DMS53 (cell line): Measurements from ENCODE around the gene ARHGEF10L.
A peak's percentile ranks its signal among the peaks of the same experiment; 100 is the strongest.

Experiments
- DNase-seq: peaks from one replicate; lab custom pipeline; 2025; lab: John Stamatoyannopoulos, UW

Gene ARHGEF10L

DNA sequence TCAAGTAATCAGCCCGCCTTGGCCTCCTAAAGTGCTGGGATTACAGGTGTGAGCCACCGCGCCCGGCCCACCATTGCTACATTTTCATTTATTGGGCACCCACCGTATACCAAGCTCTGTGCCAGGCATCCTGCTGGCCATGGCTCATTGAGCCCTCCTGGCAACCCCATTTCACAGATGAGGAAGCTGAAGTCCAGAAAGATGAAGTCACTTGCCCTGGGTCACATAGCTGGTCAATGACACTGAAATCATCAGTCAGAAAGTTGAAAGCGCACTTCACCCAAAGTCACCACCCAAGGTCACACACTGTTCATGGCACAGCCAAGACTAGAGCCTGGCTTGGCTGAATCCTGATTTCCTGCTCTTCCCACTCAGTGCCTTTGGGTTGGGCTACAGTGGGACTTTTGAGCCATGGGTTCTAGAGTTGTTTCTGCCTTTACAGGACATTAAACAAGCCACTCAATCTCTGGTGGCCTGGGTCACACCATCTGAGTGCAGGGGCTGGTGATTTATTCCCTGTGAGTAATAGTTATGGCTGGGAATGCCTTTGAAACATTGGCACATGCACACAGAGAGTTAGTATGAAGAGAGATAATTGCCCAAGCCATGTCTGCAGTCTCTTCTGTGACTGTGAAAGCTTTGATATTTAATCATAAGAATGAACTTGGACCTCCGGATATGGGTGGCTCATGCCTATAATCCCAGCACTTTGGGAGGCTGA lies 16.0 kb upstream of the ARHGEF10L start:
- DNase-seq = no peak

DNA sequence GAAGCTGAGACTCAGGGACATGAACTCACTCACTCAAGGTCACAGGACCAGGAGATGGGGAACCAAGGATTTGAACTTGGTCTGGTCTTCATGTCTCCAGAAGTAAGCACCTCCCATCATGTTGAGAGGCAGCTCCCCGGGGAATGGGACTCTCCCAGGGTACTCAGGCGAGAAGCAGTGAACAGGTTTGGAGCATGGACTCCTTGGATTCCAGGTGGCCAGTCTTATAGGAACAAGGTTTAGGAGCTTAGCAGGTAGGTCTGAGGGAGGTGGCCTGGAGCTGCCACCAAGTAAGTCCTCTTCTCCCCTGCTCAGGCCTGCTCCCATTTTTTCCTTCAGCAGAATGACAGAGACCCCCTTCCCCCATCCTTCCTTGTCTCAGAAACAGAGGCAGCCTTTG lies 14.9 kb upstream of the ARHGEF10L start:
- DNase-seq = no peak

DNA sequence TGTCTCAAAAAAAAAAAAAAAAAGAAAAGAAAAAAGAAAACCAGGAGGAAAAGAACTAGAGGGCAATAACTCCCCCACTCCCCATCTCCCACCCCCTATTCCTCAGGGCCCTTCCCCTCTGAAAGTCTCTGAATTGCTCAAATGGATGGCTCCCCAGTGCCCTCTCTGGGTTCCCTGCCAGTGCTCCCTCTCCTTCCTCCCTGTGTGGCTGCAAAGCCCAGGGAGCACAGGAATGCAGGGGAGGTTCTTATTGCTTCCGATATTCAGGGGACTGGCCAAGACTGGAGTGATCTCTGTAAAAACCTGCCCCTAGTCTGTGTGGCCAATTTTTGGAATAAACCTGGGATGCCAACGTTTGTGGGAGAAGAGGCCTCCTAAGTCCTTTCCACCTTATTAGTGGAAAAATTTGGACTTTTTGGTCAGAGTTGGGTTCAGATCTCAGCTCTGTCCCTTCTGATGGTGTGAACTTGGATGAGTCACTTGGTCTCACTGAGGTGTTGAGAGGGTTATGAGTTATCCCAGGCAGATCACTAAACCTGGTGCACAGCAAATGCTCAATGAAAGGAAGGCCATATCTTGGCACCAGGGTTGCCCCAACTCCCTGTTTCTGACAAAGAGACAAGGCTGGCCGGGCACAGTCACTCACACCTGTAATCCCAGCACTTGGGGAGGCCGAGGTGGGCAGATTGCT lies 13.4 kb upstream of the ARHGEF10L start:
- no peak for DNase-seq

DNA sequence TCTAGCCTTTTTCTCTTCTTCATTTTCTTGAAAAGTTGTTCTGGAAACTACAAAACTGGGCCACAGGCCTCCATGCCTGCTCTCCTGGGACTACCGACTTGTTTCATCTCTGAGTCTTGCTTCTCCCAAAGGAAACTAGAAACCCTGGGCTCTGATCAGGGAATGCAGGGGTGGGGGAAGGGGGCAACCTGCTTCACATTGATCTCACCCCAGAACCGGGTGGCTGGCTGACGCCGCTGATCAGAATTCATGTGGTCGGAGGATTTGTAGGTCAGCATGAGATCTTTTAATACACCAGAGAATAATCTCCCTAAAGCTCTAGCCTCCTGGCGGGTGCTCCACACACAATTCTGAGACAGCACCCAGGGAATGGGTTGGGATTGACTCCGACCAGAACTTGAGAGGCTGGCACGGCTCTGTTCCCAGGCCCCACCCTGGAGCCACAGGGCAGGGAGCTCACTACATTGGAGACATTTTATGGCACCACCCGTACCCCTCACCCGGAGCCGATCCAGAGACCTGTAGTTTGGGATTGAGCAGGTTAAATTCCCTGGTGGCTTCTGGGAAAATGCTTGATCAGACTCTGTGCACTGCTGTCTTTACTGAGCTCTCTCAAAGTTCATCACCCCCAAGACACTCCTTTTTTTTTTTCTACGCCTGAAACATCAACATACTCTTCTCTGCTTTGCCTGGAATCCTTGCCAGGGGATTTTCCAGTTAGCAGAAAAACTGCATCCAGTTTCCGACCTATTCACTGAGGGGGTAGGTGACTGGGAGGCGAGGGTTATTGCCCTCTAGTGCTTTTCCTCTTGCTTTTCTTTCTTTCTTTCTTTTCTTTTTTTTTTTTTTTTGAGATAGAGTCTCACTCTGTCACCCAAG lies 12.2 kb upstream of the ARHGEF10L start:
- DNase-seq = no peak

DNA sequence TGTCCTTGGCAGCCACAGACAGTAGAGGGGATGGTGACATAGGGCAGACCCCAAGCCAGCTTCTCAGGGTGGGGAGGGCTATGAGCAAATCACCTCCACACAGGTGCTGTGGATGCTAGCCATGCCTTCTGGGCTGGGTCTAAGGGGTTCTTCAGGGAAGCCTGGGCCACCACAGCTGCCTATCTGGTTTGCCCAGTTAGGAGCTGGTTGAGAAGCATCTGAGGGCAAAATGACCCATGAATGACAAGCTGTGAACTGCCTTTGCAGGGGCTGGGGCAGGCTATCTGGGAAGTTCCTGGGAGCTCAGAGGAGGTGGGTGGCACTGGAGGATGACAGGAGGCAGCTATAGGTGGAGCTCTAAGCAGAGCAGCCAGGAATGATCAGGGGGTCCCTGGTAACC lies 10.1 kb upstream of the ARHGEF10L start:
- peak; percentile 28 for DNase-seq

DNA sequence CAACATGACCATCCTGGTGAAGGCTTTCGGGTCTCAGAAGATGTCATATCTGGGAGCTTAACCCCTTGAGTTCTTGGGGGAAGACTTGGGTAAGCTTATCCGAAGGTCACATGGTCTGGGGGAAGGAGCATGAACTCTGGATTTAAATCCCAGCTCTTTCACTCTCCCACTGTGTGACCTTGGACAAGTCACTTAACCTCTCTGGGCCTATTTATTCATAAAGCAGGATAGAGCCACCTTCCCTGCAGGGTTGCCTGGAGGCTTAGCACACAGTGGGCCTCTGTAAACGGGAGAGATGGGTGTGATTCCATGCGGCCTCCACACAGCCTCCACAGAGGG lies 8.2 kb upstream of the ARHGEF10L start:
- no peak for DNase-seq

DNA sequence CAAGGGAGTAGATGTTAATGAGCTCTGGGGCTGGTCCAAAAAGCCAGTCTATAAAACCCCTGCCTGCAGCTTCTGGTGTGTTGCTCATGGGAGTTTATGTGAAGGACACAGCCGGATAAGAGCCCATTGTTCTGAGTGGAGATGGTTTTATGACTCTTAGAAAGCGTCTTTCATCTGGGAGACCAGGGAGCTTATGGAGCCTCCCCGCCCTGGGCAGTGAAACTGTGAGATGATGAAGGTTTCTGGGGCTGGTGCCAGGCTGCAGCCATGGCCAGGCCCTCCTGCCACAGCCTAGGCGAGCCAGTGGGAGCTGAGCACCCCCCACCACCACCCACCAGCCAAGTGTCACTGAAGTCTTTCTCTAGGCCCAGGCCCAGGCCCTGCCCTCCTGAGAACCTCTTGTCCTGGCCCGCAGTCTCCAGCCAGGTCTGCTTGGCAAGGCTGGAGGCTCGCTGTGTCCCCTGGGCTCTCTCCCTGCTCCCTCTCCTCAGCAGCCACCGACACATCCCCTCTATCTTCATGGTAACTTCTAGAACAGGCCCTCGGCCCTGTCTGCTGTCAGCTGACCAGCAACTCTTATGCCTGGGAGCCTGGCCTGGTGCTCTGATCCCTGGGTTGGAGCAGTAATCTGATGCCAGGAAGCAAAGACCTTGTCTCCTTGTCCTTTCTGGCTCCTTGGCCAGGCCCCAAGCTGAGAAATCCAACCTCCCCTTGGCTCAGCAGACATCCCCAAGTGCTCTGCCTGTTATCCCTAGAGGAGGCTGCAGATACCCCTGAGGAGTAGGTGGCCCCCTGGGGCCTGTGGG lies 7.6 kb upstream of the ARHGEF10L start:
- DNase-seq = peak; percentile 21

DNA sequence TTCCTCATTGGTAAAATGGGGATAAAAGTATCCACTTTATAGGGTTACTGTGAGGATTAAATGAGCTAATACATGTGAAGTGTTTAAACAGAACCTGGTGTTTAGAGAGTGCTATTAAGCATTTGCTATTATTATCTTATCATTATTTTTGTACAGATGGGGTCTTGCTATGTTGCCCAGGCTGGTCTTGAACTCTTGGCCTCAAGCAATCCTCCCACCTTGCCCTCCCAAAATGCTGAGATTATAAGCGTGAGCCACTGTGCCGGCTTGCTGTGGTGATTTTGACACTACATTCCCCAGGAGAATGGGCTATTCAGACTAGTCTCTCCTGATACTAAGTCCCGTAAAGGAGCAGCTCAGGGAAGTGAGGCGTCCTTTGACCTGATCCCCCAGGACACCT lies 6.3 kb upstream of the ARHGEF10L start:
- DNase-seq = no peak

DNA sequence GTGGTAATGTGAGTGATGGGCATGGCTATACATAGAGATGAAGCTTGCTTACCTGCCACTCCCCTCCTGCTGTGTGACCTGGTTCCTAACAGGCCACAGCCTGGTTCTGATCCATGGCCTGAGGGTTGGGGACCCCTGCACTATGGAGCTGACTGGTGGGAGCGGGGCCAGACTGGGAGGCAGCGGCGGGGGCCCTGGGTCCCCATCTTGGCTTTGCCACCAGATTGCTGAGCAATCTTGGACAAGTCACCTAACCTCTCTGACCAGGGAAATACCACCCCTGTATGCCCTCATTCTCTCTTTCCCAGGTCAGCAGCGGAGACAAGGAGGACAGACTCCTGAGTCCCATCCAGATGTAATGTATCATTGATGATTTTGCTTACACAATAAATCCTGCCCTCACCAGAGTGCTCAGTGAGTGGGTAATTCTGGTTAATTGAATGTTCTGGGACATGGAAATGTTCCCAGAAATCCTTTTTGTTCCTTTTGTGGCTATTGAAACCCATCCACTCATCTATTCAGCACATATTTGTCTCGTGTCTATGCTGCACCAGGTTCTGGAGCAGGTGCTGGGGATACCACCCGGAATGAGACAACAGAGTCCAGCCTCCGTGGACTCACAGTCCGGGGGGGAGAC lies 4.1 kb upstream of the ARHGEF10L start:
- DNase-seq = no peak

DNA sequence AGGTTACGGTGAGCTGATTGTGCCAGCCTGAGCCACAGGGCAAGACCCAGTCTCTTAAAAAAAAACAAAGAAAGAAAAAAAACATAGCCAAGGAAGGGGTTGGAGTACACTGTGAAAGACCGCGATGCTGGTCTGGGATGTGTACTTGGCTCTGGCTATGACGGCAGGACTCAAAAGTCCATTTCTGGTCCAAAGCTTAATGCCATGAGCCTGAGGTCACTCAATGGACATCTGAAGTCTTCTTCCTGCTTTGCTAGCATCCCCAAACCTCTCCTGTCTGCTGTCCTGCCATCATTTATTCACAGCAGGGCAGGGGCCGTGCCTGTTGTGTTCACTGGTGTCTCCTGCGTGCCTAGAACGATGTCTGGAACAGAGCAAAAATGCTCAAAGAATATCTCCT lies 1.5 kb upstream of the ARHGEF10L start:
- DNase-seq = peak; percentile 46

DNA sequence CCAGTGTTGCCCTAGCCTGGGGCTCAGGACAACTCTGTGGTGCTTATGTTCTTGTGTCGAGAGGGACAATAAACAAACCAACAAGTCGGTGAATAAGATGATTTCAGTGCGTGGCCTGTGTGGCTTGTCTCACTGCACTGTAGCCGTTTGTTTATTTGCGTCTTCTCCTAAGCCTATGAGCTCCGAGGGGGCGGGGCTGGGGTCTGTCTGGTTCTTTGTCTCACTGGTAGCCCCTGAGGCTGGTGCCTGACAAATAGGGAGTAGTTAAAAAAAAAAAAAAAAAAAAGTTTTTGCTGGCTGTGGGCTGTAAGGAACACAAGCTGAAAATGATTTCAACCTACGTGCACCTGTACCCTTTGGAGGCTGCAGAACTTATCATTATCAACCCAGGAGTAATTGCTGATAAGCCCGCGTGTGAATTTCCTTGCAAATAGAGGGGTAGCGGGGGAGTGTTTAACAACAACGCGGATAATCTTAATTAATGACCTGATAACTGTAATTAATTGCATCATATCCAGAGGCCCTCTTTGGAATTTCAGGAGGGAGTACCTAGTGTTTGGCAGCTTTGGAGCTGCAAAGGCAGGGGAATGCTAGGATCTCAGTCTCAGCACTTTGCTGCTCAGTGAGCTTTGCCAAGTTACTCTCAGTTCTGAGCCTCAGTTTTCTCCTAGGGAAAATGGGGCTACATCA lies 925 bp upstream of the ARHGEF10L start:
- DNase-seq = peak; percentile 46

DNA sequence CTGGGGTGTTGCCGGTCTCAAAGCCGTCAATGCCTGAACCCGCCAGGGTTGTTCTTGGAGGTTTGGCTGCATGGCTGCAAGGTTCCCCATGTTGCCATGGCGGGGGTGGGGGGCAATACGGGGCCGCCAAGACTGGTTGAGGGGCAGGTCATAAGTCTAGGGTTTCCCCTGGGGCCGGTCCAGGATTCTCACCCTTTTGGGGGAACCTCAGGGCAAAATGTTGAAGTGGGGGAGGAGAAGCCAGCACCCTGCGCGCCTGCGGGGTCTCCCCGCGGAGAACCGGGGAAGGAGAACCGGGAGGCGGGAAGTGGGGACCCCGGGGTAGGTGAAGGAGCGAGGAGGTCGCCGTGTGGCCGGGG lies 401 bp upstream of the ARHGEF10L start:
- no peak for DNase-seq

DNA sequence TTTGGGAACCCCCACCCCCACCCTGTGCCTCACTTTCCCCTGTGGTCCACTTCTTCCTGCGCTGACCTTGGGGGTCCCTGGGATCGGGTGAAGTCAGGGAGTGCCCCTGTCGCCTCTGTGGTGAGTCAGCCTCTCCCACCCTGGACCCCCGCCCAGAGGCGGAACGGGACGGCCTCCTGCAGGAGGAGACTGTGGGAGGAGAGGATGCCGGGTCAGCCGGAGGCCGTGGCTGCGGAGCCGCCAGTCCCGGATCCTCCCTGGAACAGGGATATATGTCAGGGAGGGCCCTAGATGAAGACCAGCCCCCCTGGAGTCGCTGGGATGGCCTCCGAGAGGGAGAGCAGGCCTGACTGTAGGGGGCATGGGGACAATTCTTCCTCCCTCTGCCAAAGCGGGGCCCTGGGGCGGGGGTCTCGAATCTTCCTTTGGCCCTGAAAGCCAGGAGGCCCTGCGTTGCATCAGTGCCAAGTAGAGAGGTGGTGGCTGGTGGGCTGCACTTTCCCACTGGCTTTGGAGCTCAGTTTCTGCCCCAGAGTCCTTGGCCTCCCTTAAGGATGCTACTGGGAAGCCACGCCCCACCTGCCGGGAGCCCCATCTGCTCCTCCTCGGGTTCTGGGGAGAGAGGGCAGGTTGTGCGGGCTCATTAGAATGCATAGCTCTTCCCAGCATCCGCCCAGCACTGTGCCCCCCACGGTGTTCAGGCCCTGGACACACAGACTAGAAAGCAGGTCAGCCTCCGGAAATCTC lies 930 bp downstream of the ARHGEF10L start:
- DNase-seq = peak; percentile 61

DNA sequence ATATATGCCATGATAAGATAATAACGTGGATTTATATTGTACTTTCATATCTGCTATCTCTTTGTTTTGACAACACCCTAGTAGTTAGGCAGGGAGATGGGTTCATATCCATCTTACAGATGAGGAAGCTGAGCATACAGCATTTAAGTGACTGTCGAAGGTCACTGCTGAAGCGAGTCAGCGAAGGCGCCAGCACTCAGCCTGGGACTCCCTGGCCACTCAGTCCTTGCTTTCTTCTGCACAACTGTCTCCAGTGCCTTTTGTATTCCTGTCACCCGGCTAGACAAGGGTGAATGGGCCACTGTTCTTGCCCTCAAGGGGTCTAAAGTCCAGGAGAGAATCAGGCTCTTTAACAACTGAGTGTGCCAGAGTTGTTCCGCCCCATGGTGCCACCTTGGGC lies 3.1 kb downstream of the ARHGEF10L start:
- no peak for DNase-seq

DNA sequence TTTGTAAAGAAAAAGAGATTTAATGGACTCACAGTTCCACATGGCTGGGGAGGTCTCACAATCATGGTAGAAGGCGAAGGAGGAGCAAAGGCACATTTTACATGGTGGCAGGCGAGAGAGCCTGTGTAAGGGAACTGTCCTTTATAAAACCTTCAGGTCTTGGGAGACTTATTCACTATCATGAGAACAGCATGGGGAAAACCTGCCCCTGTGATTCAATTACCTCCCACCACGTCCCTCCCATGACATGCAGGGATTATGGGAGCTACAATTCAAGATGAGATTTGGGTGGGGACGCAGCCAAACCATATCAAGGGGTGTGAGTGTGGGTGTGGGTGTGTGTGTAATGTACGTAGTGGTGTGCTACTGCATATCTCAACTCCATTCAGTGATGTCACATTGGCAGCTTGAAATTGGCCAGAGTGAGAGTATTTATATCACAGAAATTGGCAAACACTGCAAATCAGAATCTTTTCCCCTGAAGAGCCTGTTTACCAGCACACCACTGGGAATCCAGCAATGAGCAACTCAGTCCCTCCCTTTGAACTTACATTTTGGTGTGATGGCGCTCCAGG lies 5.4 kb downstream of the ARHGEF10L start:
- no peak for DNase-seq

DNA sequence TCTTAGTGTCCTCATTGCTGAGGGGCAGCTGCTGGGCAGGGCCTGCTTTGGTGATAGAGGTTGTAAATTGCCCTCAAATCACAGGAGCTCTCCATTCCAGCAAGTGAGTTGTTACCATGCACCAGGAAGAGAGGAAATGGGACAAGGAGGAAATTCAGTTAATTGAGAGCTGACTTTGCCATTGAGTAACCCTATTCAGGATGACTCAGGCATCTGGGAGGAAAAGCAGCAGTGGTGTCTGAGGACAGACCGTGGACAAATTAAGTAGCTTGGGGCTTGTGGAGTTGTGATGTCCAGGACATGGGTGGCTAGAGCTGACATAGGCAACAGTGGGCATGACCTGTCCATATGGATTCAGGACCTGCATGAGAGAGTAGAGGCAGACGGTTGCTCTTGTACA lies 5.9 kb downstream of the ARHGEF10L start:
- peak; percentile 38 for DNase-seq

DNA sequence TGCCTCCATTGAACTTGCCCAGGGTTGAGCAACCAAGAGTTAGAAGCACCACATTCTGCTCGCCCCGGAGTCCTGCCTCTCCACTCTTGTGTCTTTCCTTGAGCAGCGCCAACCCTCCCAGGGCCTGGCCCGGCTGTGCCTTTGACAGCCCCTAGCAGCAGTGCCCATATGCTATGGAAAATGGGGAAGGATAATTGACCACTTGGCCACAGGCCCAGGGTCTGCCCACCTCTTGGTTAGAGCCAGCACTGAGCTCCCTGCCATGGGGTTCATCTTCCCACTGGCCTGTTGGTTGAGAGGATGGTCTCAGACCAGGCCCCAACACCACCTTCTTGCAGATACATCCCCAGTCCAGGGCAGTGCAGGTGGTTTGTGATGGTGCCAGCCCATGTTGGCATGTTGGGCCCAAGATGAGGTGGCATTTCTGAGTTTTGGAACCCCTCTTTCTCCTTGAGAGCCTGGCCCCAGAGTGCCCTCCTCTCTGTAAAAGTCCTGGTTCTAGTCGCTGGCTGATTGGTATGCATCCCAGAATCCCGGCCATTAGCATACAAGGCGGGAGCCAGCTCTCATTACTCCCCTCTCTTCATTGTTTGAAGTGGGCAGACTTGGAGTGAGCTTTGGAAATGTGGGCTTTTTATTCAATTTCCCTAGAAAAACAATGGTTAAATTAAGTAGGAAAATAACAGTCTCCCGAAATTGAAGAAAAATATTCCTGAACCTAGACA lies 7.6 kb downstream of the ARHGEF10L start:
- no peak for DNase-seq

DNA sequence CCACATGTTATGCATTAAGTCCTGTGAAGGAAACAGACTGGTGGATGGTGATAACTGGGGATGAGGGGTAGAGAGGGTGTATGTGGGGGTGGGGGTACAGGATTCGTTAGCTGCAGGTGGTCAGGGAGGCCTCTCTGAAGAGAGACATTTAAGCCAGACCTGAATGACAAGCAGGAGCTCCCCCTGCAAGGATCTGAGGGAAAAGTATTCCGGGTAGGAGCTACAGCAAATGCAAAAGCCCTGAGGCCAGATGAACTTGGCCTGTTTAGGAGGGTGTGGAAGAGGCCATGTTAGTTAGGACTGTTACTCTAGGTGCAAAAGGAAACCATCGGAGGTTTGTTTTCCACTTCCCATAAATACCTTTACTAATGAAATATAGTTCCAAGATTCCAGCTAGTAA lies 9.9 kb downstream of the ARHGEF10L start:
- DNase-seq = no peak
